Activated CD4-positive, alpha-beta T cell treated with anti-CD3 and anti-CD28 coated beads, Interleukin-2, amount 50 U/mL, for 16 hours (primary cell): Measurements from ENCODE around the gene C10orf90.

ENCODE experiments used
- DNase-seq: peaks from one replicate; pipeline ENCODE4 v3.0.0-alpha.2; 2020

C10orf90 gene

GRCh38 chr10:126455766-126456405 lies 214.6 kb downstream of the C10orf90 start:
- no peak for DNase-seq

DNA sequence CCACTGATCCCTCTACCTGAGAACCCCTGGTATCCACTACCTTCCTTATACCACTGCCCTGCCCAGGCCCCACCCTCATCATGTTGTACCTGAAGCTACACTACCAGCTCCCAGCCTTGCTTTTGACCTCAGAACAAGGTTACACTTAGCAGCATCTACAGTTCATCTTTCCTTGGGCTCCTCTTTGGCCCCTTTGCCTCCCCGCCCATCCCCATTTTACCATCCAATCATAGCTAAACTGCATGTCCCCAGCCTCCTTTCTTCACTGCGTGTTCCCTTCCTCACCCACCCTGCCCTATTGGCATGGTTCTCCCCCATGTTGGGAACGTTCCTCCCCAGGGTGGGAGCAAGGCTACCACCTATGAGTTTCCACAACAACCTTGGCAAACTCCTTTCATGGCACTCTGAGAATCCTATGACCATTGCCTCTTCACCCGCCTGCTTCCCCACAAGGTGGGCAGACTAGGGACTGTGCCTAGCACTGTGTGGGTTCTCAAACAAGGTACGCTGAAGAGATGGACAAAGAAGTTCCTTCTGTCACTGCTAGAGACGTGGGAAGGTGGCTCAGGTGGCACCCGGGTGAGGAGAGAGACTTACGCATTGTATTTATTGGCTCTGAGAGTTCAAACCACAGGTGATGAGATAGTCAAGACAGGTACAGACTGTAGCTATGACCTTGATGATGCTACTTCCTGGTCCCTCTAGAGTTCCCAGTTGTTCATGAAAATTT lies 215.3 kb downstream of the C10orf90 start:
- DNase-seq: no peak

GRCh38 chr10:126454045-126454751 lies 216.3 kb downstream of the C10orf90 start:
- no peak for DNase-seq

- no peak for DNase-seq
Observed at GRCh38 chr10:126452245-126452644, 218.2 kb downstream of the C10orf90 start.

DNA sequence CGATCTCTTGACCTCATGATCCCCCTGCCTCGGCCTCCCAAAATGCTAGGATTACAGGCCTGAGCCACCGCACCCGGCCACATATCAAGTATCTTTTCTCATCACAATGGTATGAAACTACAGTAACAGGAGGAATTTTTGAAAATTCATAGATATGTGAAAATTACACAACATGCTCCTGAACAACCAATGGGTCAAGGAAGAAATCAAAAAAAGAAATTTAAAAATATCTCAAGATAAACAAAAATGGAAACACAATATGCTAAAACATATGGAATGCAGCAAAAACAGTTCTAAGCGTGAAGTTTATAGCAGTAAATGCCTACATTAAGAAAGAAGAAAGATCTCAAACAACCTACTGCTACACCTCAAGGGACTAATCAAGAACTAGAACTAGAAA lies 222.4 kb downstream of the C10orf90 start:
- DNase-seq: no peak

GRCh38 chr10:126439942-126440341 lies 230.6 kb downstream of the C10orf90 start:
- DNase-seq: no peak

GRCh38 chr10:126438407-126438783 lies 232.1 kb downstream of the C10orf90 start:
- DNase-seq: no peak

GRCh38 chr10:126437635-126438406 lies 232.7 kb downstream of the C10orf90 start:
- DNase-seq: no peak

- DNase-seq: no peak
Observed at GRCh38 chr10:126434235-126434634, 236.3 kb downstream of the C10orf90 start.

GRCh38 chr10:126433351-126433750 lies 237.1 kb downstream of the C10orf90 start:
- DNase-seq: peak; percentile 1

GRCh38 chr10:126432507-126432906 lies 238.0 kb downstream of the C10orf90 start:
- no peak for DNase-seq

GRCh38 chr10:126431816-126432215 lies 238.7 kb downstream of the C10orf90 start:
- no peak for DNase-seq

GRCh38 chr10:126430512-126430911 lies 240.0 kb downstream of the C10orf90 start:
- no peak for DNase-seq

DNA sequence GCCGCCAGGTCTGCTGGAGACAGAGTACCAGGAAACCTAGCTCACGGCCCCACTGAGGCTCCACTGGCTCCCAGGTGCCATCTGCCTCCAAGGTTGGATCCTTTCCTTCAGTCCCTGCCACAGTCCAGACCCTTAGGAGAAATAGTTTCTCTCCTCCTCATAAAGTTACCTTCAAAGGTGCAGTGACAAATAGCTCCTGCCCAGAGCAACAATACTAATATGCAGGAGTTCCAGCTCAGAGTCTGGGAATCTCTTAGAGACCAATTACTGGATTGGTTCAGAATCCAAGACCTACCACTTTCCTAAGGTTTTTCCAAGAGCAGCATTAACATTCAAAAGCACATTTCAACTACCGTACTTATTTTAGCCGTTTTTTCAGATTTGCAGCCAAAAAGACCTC lies 241.2 kb downstream of the C10orf90 start:
- DNase-seq: no peak

- no peak for DNase-seq
Observed at GRCh38 chr10:126425489-126426065, 244.9 kb downstream of the C10orf90 start.

GRCh38 chr10:126425032-126425431 lies 245.5 kb downstream of the C10orf90 start:
- DNase-seq: no peak

DNA sequence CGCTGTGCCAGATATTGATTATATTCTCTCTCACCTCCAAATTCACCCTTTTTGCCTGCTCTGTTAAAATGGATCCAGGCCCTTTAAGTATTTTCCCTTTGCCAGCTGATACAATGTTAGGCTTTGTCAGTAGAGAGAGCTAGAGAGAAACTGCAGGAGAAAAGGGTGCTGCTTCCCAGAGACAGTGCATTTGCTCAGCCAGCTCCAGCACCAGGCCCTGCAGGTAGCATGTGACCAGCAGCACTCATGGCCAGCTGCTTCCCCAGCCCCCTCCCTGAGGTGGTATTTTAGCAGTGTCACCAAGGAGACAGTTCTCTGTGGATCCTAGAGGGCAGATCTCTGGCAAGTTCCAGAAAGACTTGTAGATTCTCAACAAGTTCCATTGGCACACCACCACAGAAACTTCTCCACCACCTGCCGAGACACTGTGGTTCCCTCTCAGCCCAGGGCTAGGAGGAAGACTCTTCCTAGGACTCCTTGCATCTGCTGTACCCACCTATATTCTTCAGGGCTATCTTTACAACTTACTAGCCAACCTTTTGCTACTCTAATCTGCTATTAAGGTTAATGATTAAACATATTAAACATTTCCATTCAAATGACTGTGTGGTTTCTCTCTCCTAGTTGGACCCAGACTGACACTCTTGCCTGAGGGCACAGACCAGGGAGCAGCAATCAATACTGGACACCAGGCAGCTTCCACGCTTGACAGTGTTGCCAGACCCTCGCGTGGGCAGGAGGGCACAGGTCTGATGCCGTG lies 246.6 kb downstream of the C10orf90 start:
- no peak for DNase-seq

- DNase-seq: no peak
Observed at GRCh38 chr10:126422567-126422966, 247.9 kb downstream of the C10orf90 start.

GRCh38 chr10:126421756-126422256 lies 248.7 kb downstream of the C10orf90 start:
- DNase-seq: no peak

GRCh38 chr10:126420567-126421300 lies 249.8 kb downstream of the C10orf90 start:
- DNase-seq: no peak

GRCh38 chr10:126417220-126417825 lies 253.2 kb downstream of the C10orf90 start:
- no peak for DNase-seq
